ENCODE measurements around the gene ETV5.

DNA sequence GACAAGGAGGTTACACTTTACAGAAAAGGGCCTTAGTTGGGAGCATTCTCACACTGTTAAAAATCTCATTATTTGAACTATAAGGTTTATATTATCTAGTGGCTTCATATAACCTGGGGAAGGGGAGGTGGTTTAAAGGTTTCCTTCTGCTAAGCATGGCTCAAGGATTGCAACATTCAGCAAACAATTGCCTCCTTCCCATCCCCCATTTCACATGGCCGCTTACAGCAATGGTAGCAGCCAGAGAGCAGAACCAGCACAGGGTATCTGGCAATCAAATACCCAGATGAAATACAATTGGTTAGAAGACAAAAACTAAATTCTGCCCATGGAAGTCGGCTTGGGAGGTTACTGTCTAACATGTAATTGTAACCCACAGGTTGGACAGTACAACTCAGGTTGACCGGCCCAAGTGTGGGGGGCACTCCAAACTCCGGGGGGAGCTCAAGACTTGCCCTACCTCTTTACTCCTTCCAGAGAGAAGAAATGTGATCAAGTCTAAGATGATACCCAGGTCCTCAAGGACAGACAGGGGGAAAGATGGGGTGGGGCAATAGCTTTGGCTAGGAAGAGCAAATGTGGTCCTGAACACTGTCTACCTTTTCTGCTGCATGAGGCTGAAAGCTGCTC is 15.5 kb downstream of the ETV5 start:
- TF ChIP-seq, protein P1, sequence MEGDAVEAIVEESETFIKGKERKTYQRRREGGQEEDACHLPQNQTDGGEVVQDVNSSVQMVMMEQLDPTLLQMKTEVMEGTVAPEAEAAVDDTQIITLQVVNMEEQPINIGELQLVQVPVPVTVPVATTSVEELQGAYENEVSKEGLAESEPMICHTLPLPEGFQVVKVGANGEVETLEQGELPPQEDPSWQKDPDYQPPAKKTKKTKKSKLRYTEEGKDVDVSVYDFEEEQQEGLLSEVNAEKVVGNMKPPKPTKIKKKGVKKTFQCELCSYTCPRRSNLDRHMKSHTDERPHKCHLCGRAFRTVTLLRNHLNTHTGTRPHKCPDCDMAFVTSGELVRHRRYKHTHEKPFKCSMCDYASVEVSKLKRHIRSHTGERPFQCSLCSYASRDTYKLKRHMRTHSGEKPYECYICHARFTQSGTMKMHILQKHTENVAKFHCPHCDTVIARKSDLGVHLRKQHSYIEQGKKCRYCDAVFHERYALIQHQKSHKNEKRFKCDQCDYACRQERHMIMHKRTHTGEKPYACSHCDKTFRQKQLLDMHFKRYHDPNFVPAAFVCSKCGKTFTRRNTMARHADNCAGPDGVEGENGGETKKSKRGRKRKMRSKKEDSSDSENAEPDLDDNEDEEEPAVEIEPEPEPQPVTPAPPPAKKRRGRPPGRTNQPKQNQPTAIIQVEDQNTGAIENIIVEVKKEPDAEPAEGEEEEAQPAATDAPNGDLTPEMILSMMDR (conservative IDR thresholded peaks at IDR 0.05): no peak
- no peak for TF ChIP-seq EZH2 (IDR thresholded peaks at IDR 0.05; ENCODE audit: low read depth)
